H7 (cell line): ENCODE data around the gene HIVEP1. TPM values are rescaled to one million over a fixed set of nuclear protein-coding genes. Genes with fewer than 3 reads are reported as not detected.

ENCODE experiments used
- DNase-seq: peaks from one replicate; pipeline ENCODE4 v3.0.0; 2012
- H3K27me3 ChIP-seq: 2 replicates; pipeline ENCODE4 v1.6.0; 2011; ENCODE audit warnings: mild to moderate bottlenecking, low read length; ENCODE audit not compliant: control insufficient read depth, insufficient read depth
- H3K36me3 ChIP-seq: replicated peaks from 2 replicates; pipeline ENCODE4 v1.5.1; 2011; ENCODE audit warnings: low read length; ENCODE audit not compliant: control insufficient read depth, insufficient read depth
- H3K4me3 ChIP-seq: 2 replicates; pipeline ENCODE4 v1.5.1; 2011; ENCODE audit warnings: low read depth, mild to moderate bottlenecking, control low read depth, low read length, moderate library complexity; ENCODE audit not compliant: insufficient read depth
- total RNA-seq: library from RNA; depleted of rRNA; stranded (reverse); fragments of >200 nt; shearing (Covaris generic); gene quantifications from 2 replicates; pipeline ENCODE4 v1.2.3, GENCODE V29; 2014; rRNA removed

The HIVEP1 gene
- total RNA-seq, result 13.3 and 16.0 TPM in 2 replicates

- DNase-seq, result peak; percentile 73
- no peaks in the 10 kb centered on the region for H3K27me3 ChIP-seq
- peaks cover 3% of the 10 kb centered on the region; the same call in 1 of the 2 replicates for H3K36me3 ChIP-seq
- H3K4me3 ChIP-seq, result peak within 1 kb of the TSS; percentile 93
These were observed at the start of gene HIVEP1 for GRCh38 chr6:12012038-12012557. TSS of gene HIVEP1 (plus strand) at chr6:12012312. CDS start at chr6:12015629, 3,317 bp downstream.

- DNase-seq, result no peak
- no peaks in the 10 kb centered on the region for H3K27me3 ChIP-seq
- no peaks in the 10 kb centered on the region for H3K36me3 ChIP-seq
- no peak overlapping the region for H3K4me3 ChIP-seq
These were observed 48.2 kb upstream of the HIVEP1 start for GRCh38 chr6:11963756-11964500.

- no peak for DNase-seq
- Histone ChIP-seq H3K36me3 (no peaks in the 10 kb centered on the region), H3K4me3 (no peak overlapping the region), H3K27me3 (no peaks in the 10 kb centered on the region)
These were observed 47.3 kb upstream of the HIVEP1 start for GRCh38 chr6:11964729-11965335.

GRCh38 chr6:11965499-11965898 is 46.6 kb upstream of the HIVEP1 start:
- DNase-seq, result no peak
- no peaks in the 10 kb centered on the region for H3K27me3 ChIP-seq

GRCh38 chr6:11968241-11968806 is 43.8 kb upstream of the HIVEP1 start:
- Histone ChIP-seq H3K36me3 (no peaks in the 10 kb centered on the region), H3K27me3 (no peaks in the 10 kb centered on the region), H3K4me3 (no peak overlapping the region)
- no peak for DNase-seq

More at GRCh38 chr6:11965499-11965898, 46.6 kb upstream of the HIVEP1 start:
- Histone ChIP-seq H3K4me3 (no peak overlapping the region), H3K36me3 (no peaks in the 10 kb centered on the region)

- DNase-seq, result no peak
- Histone ChIP-seq H3K4me3 (no peak overlapping the region), H3K36me3 (no peaks in the 10 kb centered on the region), H3K27me3 (no peaks in the 10 kb centered on the region)
These were observed 43.0 kb upstream of the HIVEP1 start for GRCh38 chr6:11969092-11969491.

GRCh38 chr6:11970114-11970513 is 42.0 kb upstream of the HIVEP1 start:
- Histone ChIP-seq H3K36me3 (no peaks in the 10 kb centered on the region), H3K4me3 (no peak overlapping the region), H3K27me3 (no peaks in the 10 kb centered on the region)
- DNase-seq, result no peak

- Histone ChIP-seq H3K27me3 (no peaks in the 10 kb centered on the region), H3K36me3 (no peaks in the 10 kb centered on the region), H3K4me3 (no peak overlapping the region)
- DNase-seq, result no peak
These were observed 41.0 kb upstream of the HIVEP1 start for GRCh38 chr6:11971154-11971553.

- H3K4me3 ChIP-seq, result no peak overlapping the region
- no peak for DNase-seq
- H3K27me3 ChIP-seq, result no peaks in the 10 kb centered on the region
- no peaks in the 10 kb centered on the region for H3K36me3 ChIP-seq
These were observed 39.8 kb upstream of the HIVEP1 start for GRCh38 chr6:11972270-11972669.

- no peak for DNase-seq
- Histone ChIP-seq H3K27me3 (no peaks in the 10 kb centered on the region), H3K4me3 (no peak overlapping the region), H3K36me3 (no peaks in the 10 kb centered on the region)
These were observed 39.3 kb upstream of the HIVEP1 start for GRCh38 chr6:11972806-11973205.

- Histone ChIP-seq H3K4me3 (no peak overlapping the region), H3K27me3 (no peaks in the 10 kb centered on the region), H3K36me3 (no peaks in the 10 kb centered on the region)
- DNase-seq, result peak; percentile 13
These were observed 38.9 kb upstream of the HIVEP1 start for GRCh38 chr6:11973238-11973637.

- no peak overlapping the region for H3K4me3 ChIP-seq
- H3K27me3 ChIP-seq, result no peaks in the 10 kb centered on the region
- H3K36me3 ChIP-seq, result no peaks in the 10 kb centered on the region
- DNase-seq, result no peak
These were observed 38.0 kb upstream of the HIVEP1 start for GRCh38 chr6:11974089-11974488.

- DNase-seq, result no peak
- Histone ChIP-seq H3K27me3 (no peaks in the 10 kb centered on the region), H3K36me3 (no peaks in the 10 kb centered on the region), H3K4me3 (no peak overlapping the region)
These were observed 36.6 kb upstream of the HIVEP1 start for GRCh38 chr6:11975353-11975977.

- Histone ChIP-seq H3K27me3 (no peaks in the 10 kb centered on the region), H3K4me3 (no peak overlapping the region), H3K36me3 (no peaks in the 10 kb centered on the region)
- DNase-seq, result no peak
These were observed 35.6 kb upstream of the HIVEP1 start for GRCh38 chr6:11976489-11976888.
